ENCODE measurements around the gene MCM9.

- TF ChIP-seq CTCF (tag by site-specific recombination; IDR thresholded peaks at IDR 0.05) (no peak), KLF1 (tag by site-specific recombination; IDR thresholded peaks at IDR 0.05) (no peak), ZNF747 (tag by site-specific recombination; IDR thresholded peaks at IDR 0.05) (no peak), ZNF292 (tag by site-specific recombination; IDR thresholded peaks at IDR 0.05; ENCODE audit: borderline replicate concordance, low read depth) (no peak), SP7 (tag by site-specific recombination; IDR thresholded peaks at IDR 0.05) (no peak), ZNF24 (tag by site-specific recombination; IDR thresholded peaks at IDR 0.05) (no peak), ZBTB7A (tag by site-specific recombination; IDR thresholded peaks at IDR 0.05; ENCODE audit: low read depth) (no peak), ZBTB8A (tag by site-specific recombination; IDR thresholded peaks at IDR 0.05) (no peak)
- TF ChIP-seq, protein P1, sequence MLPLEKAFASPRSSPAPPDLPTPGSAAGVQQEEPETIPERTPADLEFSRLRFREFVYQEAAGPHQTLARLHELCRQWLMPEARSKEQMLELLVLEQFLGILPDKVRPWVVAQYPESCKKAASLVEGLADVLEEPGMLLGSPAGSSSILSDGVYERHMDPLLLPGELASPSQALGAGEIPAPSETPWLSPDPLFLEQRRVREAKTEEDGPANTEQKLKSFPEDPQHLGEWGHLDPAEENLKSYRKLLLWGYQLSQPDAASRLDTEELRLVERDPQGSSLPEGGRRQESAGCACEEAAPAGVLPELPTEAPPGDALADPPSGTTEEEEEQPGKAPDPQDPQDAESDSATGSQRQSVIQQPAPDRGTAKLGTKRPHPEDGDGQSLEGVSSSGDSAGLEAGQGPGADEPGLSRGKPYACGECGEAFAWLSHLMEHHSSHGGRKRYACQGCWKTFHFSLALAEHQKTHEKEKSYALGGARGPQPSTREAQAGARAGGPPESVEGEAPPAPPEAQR (tag by site-specific recombination; IDR thresholded peaks at IDR 0.05): no peak
- TF ChIP-seq, protein P2, sequence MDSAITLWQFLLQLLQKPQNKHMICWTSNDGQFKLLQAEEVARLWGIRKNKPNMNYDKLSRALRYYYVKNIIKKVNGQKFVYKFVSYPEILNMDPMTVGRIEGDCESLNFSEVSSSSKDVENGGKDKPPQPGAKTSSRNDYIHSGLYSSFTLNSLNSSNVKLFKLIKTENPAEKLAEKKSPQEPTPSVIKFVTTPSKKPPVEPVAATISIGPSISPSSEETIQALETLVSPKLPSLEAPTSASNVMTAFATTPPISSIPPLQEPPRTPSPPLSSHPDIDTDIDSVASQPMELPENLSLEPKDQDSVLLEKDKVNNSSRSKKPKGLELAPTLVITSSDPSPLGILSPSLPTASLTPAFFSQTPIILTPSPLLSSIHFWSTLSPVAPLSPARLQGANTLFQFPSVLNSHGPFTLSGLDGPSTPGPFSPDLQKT (IDR thresholded peaks at IDR 0.05; ENCODE audit: borderline replicate concordance, low read depth, low read length): no peak
These were observed 108.9 kb downstream of the MCM9 start for GRCh38 chr6:118826096-118826495.
